ENCODE results near the gene OLFML3. TPM values are rescaled to one million over a fixed set of nuclear protein-coding genes. Genes with fewer than 3 reads are reported as not detected.
"Not testable (repeated sequence)": the region's sequence is repeated elsewhere in the genome, so short reads cannot be mapped to it uniquely, and the experiment has no call there.

Gene OLFML3
- total RNA-seq, 3 donors from 2014 or later (not counting 1 experiment from before 2014, with no cell fraction given), result 0.16 TPM; not detected in 2

DNA sequence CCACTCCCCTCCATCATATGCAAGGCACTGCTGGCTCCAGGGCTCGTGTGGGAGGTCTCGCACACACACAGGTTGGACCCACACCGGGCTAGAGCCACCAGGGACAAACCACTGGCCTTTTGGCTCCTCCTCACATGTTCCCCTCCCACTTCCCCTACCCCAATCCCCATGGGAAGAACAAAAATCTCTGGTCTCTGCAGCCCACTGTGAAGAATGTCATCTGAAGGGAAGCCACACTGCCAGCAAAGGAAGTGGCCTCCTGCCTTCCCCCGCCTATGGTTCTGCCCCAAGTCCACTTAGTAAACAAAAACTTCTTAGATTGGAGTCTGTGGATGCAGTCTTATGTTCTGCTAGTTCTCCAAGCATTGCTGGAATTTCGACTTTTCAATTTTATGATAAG is 24.2 kb downstream of the OLFML3 start:
- no peak overlapping the region for H3K27ac ChIP-seq (ENCODE audit: low read length)
- no peak for DNase-seq
- H3K27me3 ChIP-seq (ENCODE audit: control insufficient read depth, insufficient read depth, low read length), result no peaks in the 10 kb centered on the region
- no peak for ATAC-seq
- TF ChIP-seq, protein P1, sequence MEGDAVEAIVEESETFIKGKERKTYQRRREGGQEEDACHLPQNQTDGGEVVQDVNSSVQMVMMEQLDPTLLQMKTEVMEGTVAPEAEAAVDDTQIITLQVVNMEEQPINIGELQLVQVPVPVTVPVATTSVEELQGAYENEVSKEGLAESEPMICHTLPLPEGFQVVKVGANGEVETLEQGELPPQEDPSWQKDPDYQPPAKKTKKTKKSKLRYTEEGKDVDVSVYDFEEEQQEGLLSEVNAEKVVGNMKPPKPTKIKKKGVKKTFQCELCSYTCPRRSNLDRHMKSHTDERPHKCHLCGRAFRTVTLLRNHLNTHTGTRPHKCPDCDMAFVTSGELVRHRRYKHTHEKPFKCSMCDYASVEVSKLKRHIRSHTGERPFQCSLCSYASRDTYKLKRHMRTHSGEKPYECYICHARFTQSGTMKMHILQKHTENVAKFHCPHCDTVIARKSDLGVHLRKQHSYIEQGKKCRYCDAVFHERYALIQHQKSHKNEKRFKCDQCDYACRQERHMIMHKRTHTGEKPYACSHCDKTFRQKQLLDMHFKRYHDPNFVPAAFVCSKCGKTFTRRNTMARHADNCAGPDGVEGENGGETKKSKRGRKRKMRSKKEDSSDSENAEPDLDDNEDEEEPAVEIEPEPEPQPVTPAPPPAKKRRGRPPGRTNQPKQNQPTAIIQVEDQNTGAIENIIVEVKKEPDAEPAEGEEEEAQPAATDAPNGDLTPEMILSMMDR (IDR thresholded peaks at IDR 0.05), result no peak
- H3K9me3 ChIP-seq (ENCODE audit: control insufficient read depth, insufficient read depth, low read length), result no peaks in the 10 kb centered on the region
- no peaks in the 10 kb centered on the region for H3K9me3 Mint-ChIP-seq
- H3K36me3 Mint-ChIP-seq, result no peaks in the 10 kb centered on the region
- H3K4me1 Mint-ChIP-seq, result peaks cover 0 to 6% of the 10 kb centered on the region in 2 donors
- H3K4me1 ChIP-seq (ENCODE audit: control insufficient read depth, insufficient read depth, low read length), result no peaks in the 10 kb centered on the region
- WGBS (ENCODE audit: insufficient coverage), result 35% methylated on average over 4 of the region's 5 CpGs
- intact Hi-C loops (cut with micrococcal nuclease), result no loop called here
- H3K27me3 Mint-ChIP-seq (ENCODE audit: low read depth in 2 of 2), result peaks cover 9% of the 10 kb centered on the region in 2 donors
- H3K4me3 Mint-ChIP-seq, result no peak overlapping the region
- H3K36me3 ChIP-seq (ENCODE audit: control insufficient read depth, insufficient read depth, low read length), result no peaks in the 10 kb centered on the region
- no peak overlapping the region for H3K4me3 ChIP-seq (ENCODE audit: low read length)
- no peak overlapping the region for H3K27ac Mint-ChIP-seq

DNA sequence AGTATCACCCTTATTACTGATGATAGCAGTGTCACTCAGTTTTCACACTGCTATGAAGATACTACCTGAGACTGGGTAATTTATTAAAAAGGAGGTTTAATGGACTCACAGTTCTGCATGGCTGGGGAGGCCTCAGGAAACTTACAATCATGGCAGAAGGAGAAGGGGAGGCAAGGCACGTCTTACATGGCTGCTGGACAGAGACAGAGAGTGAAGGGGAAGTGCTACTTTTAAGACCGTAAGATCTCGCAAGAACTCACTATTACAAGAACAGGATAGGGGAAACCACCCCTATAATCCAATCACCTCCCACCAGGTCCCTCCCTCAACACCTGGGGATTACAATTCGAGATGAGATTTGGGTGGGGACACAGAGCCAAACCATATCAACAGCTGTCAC is 27.6 kb downstream of the OLFML3 start:
- H3K4me1 ChIP-seq (ENCODE audit: control insufficient read depth, insufficient read depth, low read length); H3K9me3 ChIP-seq (ENCODE audit: control insufficient read depth, insufficient read depth, low read length); H3K36me3 ChIP-seq (ENCODE audit: control insufficient read depth, insufficient read depth, low read length); H3K27me3 Mint-ChIP-seq (ENCODE audit: low read depth in 2 of 2); H3K4me3 ChIP-seq (ENCODE audit: low read length); H3K9me3 Mint-ChIP-seq; H3K27ac ChIP-seq (ENCODE audit: low read length); H3K27me3 ChIP-seq (ENCODE audit: control insufficient read depth, insufficient read depth, low read length); H3K36me3 Mint-ChIP-seq; ATAC-seq; DNase-seq; intact Hi-C loops (cut with micrococcal nuclease); H3K27ac Mint-ChIP-seq; H3K4me3 Mint-ChIP-seq: not testable (repeated sequence)
- WGBS (ENCODE audit: insufficient coverage), result 85% methylated on average over 4 of the region's 4 CpGs
- peaks cover 6 to 22% of the 10 kb centered on the region in 2 donors for H3K4me1 Mint-ChIP-seq

DNA sequence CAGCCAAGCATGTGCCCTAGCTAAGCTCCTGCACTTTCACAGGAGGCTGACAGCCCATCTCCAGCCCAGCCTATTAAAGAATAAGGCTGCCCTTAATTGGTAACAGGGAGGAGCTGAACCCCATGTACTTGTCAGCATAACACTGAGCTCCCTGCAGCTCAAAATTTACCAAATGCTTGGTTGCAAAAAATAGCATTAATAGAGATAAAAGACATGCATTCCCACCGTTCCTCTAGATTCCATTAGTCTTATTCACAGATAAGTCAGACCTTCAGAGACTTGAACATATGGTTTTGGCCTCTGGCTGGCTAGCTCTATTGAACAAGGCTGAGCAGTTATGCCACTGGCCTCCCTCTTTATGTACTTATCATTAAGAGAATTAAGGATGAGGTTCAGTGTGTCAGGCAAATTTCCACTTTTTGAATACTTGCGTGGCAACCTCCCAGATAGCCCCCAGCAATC is 29.2 kb downstream of the OLFML3 start:
- H3K27me3 ChIP-seq (ENCODE audit: control insufficient read depth, insufficient read depth, low read length), result no peaks in the 10 kb centered on the region
- Mint-ChIP-seq H3K4me3 (no peak overlapping the region), H3K36me3 (no peaks in the 10 kb centered on the region), H3K4me1 (peaks cover 6 to 18% of the 10 kb centered on the region in 2 donors), H3K9me3 (no peaks in the 10 kb centered on the region), H3K27me3 (ENCODE audit: low read depth in 2 of 2) (peaks cover 9% of the 10 kb centered on the region in 2 donors), H3K27ac (no peak overlapping the region)
- no peaks in the 10 kb centered on the region for H3K4me1 ChIP-seq (ENCODE audit: control insufficient read depth, insufficient read depth, low read length)
- TF ChIP-seq, protein P1 (IDR thresholded peaks at IDR 0.05), result no peak
- DNase-seq, result no peak
- H3K36me3 ChIP-seq (ENCODE audit: control insufficient read depth, insufficient read depth, low read length), result no peaks in the 10 kb centered on the region
- ATAC-seq, result no peak
- H3K4me3 ChIP-seq (ENCODE audit: low read length), result no peak overlapping the region
- H3K27ac ChIP-seq (ENCODE audit: low read length), result no peak overlapping the region
- H3K9me3 ChIP-seq (ENCODE audit: control insufficient read depth, insufficient read depth, low read length), result no peaks in the 10 kb centered on the region
- 95% methylated on average over 2 of the region's 2 CpGs for WGBS (ENCODE audit: insufficient coverage)
- intact Hi-C loops (cut with micrococcal nuclease), result no loop called here

DNA sequence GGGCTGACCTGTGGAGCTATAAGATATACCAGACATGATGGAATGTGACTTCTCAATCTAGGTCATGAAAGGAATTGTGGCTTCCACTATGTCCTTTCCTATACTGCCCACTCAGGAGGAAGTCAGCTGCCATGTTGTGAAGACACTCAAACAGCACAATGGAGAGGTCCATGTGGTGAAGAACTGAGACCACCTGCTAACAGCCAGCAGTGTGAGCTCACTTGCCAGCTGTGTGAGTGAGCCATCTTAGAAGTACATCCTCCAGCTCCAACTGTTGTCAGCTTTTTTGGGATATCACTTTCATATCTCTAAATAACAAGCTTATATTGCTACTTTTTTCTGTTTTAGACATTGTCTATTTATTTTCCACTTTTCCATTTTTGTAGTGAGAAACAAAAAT is 29.7 kb downstream of the OLFML3 start:
- Histone ChIP-seq H3K4me1 (ENCODE audit: control insufficient read depth, insufficient read depth, low read length) (no peaks in the 10 kb centered on the region), H3K27me3 (ENCODE audit: control insufficient read depth, insufficient read depth, low read length) (no peaks in the 10 kb centered on the region), H3K27ac (ENCODE audit: low read length) (no peak overlapping the region), H3K4me3 (ENCODE audit: low read length) (no peak overlapping the region), H3K36me3 (ENCODE audit: control insufficient read depth, insufficient read depth, low read length) (no peaks in the 10 kb centered on the region), H3K9me3 (ENCODE audit: control insufficient read depth, insufficient read depth, low read length) (no peaks in the 10 kb centered on the region)
- no peak overlapping the region for H3K4me3 Mint-ChIP-seq
- intact Hi-C loops (cut with micrococcal nuclease), result no loop called here
- ATAC-seq (no peak), DNase-seq (no peak)
- no peaks in the 10 kb centered on the region for H3K36me3 Mint-ChIP-seq
- no peaks in the 10 kb centered on the region for H3K9me3 Mint-ChIP-seq
- H3K27me3 Mint-ChIP-seq (ENCODE audit: low read depth in 2 of 2), result peaks cover 9% of the 10 kb centered on the region in 2 donors
- H3K4me1 Mint-ChIP-seq, result peaks cover 6 to 17% of the 10 kb centered on the region in 2 donors
- TF ChIP-seq, protein P1 (IDR thresholded peaks at IDR 0.05), result no peak
- H3K27ac Mint-ChIP-seq, result no peak overlapping the region

Measured in natural killer cell (primary cell).